Suprapubic skin (tissue), 4 donors: ENCODE results near the gene E2F4. TPM values are rescaled to one million over a fixed set of nuclear protein-coding genes. Genes with fewer than 3 reads are reported as not detected.
A peak's percentile ranks its signal among the peaks of the same experiment; 100 is the strongest.

ENCODE experiments used
- DNase-seq, 2 donors: peaks; one replicate each; pipeline ENCODE4 v3.0.0-alpha.2; 2019; ENCODE audit warnings: low spot score in 2 of 2
- H3K27ac ChIP-seq: fragments of 200-600 bp; sonication (generic); one replicate; pipeline ENCODE4 v1.5.1; 2019
- H3K27me3 ChIP-seq: fragments of 200-600 bp; sonication (generic); one replicate; pipeline ENCODE4 v1.5.1; 2019
- H3K36me3 ChIP-seq: fragments of 200-600 bp; sonication (generic); one replicate; pipeline ENCODE4 v1.5.1; 2019
- H3K4me1 ChIP-seq: fragments of 200-600 bp; sonication (generic); one replicate; pipeline ENCODE4 v1.5.1; 2019
- H3K4me3 ChIP-seq: fragments of 200-600 bp; sonication (generic); one replicate; pipeline ENCODE4 v1.5.1; 2019; ENCODE audit warnings: mild to moderate bottlenecking
- H3K9me3 ChIP-seq: fragments of 200-600 bp; sonication (generic); one replicate; pipeline ENCODE4 v1.5.1; 2019
- CTCF ChIP-seq, 2 donors: fragments of 200-600 bp in 1 of 2; fragments of 450-650 bp in 1 of 2; sonication (generic) in 1 of 2; IDR thresholded peaks; one replicate each; pipeline ENCODE4 v1.5.1; 2016 to 2019; ENCODE audit warnings: antibody characterized with exemption in 2 of 2, mild to moderate bottlenecking in 1 of 2, moderate library complexity in 1 of 2
- EP300 ChIP-seq: sonication (generic); formaldehyde crosslinking; IDR thresholded peaks from one replicate; pipeline ENCODE4 v1.6.1; 2017; ENCODE audit warnings: antibody characterized with exemption
- POLR2A ChIP-seq, 2 donors: fragments of 450-650 bp; IDR thresholded peaks; one replicate each; pipeline ENCODE4 v1.6.1; 2017; ENCODE audit warnings: antibody characterized with exemption in 2 of 2, mild to moderate bottlenecking in 2 of 2, moderate library complexity in 2 of 2
- POLR2AphosphoS5 ChIP-seq, 3 donors: sonication (generic); formaldehyde crosslinking; IDR thresholded peaks; one replicate each; pipeline ENCODE4 v1.6.1; 2017; ENCODE audit warnings: antibody characterized with exemption in 3 of 3
- WGBS: methylation state at CpG from one replicate; pipeline ENCODE4 v1.1.5; 2018; 5-methylcytosine and 5-hydroxymethylcytosine counted together
- total RNA-seq, 4 donors: library from RNA; depleted of rRNA; stranded (reverse); fragments of >200 nt; gene quantifications; one replicate each; pipeline ENCODE4 v1.1.0, GENCODE V29; 2016

E2F4 gene
- total RNA-seq, 4 donors from 2014 or later, result 92.6 to 106 (median 96.8) TPM

- Histone ChIP-seq H3K27me3 (no peaks in the 10 kb centered on the region), H3K4me3 (no peak overlapping the region), H3K4me1 (peaks cover 23% of the 10 kb centered on the region), H3K9me3 (no peaks in the 10 kb centered on the region), H3K27ac (no peak overlapping the region), H3K36me3 (peaks cover 67% of the 10 kb centered on the region)
- DNase-seq, result no peak
- TF ChIP-seq POLR2AphosphoS5 (IDR thresholded peaks at IDR 0.05) (no peak), POLR2A (IDR thresholded peaks at IDR 0.05) (no peak)
- 80% methylated on average over 7 of the region's 7 CpGs for WGBS
These were observed 45.2 kb upstream of the E2F4 start for GRCh38 chr16:67146523-67147357.

DNA sequence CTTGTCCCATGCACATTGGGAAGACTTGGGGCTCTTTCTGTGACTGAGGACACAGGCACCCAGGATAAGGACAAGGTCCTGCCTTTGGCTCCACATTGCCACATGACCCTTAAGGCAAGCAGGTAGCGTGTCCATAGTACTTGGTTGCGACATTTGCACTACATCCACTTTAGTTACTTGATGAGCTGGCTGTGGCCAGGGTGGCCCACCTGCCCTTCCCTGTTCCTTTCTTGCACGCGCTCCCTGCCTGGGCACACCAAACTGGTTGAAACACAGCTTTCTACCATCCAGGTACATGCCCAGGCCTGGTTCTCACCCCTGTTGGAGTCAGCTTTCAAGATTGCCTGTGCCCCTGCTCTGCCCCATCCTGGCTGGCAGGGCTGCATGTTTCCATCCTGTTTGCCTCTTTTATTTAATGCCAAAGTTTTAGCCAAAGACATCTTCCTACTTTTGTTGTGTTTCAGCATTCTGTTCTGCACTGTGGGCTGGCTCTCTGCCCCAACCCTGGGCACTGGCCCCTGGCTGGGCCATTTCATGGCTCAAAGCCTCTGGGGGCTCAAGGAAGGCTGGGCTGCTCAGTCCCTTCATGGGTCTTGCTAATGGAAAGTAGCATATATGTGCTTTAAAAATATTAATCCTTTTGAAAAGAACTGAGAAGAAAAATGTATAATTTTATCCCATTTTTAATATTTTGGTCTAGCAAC is 44.4 kb upstream of the E2F4 start:
- Histone ChIP-seq H3K9me3 (no peaks in the 10 kb centered on the region), H3K27me3 (no peaks in the 10 kb centered on the region), H3K4me3 (no peak overlapping the region), H3K36me3 (peaks cover 59% of the 10 kb centered on the region), H3K4me1 (peaks cover 23% of the 10 kb centered on the region), H3K27ac (no peak overlapping the region)
- TF ChIP-seq POLR2A (IDR thresholded peaks at IDR 0.05) (no peak), POLR2AphosphoS5 (IDR thresholded peaks at IDR 0.05) (no peak), EP300 (no peak), CTCF (IDR thresholded peaks at IDR 0.05) (no peak)
- DNase-seq, result no peak
- 75% methylated on average over 4 of the region's 4 CpGs for WGBS

- Histone ChIP-seq H3K9me3 (no peaks in the 10 kb centered on the region), H3K4me3 (no peak overlapping the region), H3K4me1 (peaks cover 23% of the 10 kb centered on the region), H3K27me3 (no peaks in the 10 kb centered on the region), H3K36me3 (peaks cover 52% of the 10 kb centered on the region), H3K27ac (no peak overlapping the region)
- DNase-seq, result no peak
- TF ChIP-seq POLR2A (IDR thresholded peaks at IDR 0.05), result no peak
- TF ChIP-seq EP300, result no peak
- no peak for TF ChIP-seq POLR2AphosphoS5 (IDR thresholded peaks at IDR 0.05)
- no peak for TF ChIP-seq CTCF (IDR thresholded peaks at IDR 0.05)
- 85% methylated on average over 2 of the region's 2 CpGs for WGBS
These were observed 43.7 kb upstream of the E2F4 start for GRCh38 chr16:67148221-67148620.

DNA sequence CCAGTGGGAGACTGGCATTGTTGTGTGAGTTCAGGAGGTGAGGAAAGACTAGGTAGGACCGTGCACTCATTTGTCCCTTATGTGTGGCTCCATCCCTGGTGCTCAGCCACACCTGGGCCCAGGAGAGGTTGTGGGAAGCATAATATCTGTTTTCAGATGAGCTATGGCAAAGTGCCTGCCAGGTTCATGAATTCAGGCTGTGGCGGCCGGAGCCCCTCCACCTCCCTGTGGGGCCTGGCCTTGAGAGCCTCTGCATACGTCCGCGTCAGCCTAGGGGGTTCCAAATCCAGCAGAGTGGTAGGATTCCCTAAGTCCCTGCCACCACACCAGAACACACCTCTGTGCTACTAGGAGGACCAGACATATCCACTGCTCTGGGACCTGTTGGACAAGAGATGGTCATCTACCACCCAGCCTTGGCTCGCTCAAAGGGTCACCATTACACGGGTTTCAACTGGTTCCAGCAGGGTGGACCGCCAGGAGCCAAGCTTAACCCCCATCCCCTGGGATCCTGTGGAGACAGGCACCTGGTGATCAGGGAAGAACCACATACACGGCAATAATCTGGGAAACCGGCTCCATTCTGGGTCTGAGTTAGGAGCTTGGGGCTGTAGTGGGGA is 43.2 kb upstream of the E2F4 start:
- Histone ChIP-seq H3K36me3 (peaks cover 47% of the 10 kb centered on the region), H3K9me3 (no peaks in the 10 kb centered on the region), H3K27me3 (no peaks in the 10 kb centered on the region), H3K4me1 (peaks cover 23% of the 10 kb centered on the region), H3K27ac (no peak overlapping the region), H3K4me3 (no peak overlapping the region)
- DNase-seq, result no peak
- no peak for TF ChIP-seq CTCF (IDR thresholded peaks at IDR 0.05)
- no peak for TF ChIP-seq POLR2A (IDR thresholded peaks at IDR 0.05)
- TF ChIP-seq EP300, result no peak
- TF ChIP-seq POLR2AphosphoS5 (IDR thresholded peaks at IDR 0.05), result no peak
- 94% methylated on average over 1 of the region's 11 CpGs for WGBS

DNA sequence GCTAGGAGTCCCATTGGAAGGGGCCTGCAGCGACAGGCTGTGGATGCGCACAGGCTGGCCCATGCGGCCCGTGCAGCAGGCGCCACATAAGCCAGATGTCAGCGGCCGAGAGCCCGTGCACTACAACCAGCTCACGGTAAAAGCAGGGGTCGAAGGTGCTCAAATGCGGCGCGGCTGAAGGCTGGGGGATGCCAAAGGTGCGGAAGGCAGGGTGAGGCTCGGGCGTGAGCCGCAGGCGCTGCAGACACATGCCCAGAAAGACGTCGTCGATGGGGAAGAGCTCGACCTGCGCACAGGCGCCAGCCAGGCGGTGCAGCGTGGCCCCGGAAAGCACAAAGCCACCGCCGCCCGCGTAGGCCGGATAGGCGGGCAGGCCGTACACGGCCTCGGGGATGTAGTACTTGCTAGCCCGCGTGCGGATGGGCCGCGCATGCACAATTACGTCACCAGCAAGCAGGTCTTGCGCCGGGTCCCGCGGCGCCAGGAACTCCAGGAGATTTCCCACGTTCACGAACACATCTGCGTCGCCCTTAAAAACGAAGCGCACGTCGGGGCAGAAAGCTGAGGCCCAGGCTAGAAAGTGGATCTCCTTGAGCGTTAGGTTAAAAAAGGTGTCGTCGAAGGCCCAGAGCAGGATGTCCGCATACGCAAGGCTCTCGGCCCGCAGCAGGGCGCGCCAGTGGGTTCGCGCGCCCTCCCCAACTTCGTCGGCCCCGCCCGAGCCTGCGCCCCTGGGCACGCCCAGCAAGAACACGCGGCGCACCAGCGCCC is 42.5 kb upstream of the E2F4 start:
- no peaks in the 10 kb centered on the region for H3K27me3 ChIP-seq
- H3K4me1 ChIP-seq, result peaks cover 23% of the 10 kb centered on the region
- H3K27ac ChIP-seq, result no peak overlapping the region
- peaks cover 40% of the 10 kb centered on the region for H3K36me3 ChIP-seq
- no peaks in the 10 kb centered on the region for H3K9me3 ChIP-seq
- TF ChIP-seq POLR2AphosphoS5 (IDR thresholded peaks at IDR 0.05) (no peak), POLR2A (IDR thresholded peaks at IDR 0.05) (no peak), EP300 (no peak), CTCF (IDR thresholded peaks at IDR 0.05) (no peak)
- WGBS, result 78% methylated on average over 33 of the region's 77 CpGs
- no peak for DNase-seq
- H3K4me3 ChIP-seq, result peak overlapping the region; percentile 61
